LHCN-M2 (cell line): ENCODE measurements around the gene PNPO. TPM values are rescaled to one million over a fixed set of nuclear protein-coding genes. Genes with fewer than 3 reads are reported as not detected.

Source experiments
- DNase-seq: peaks from one replicate; pipeline ENCODE4 v3.0.0-alpha.2; 2012; ENCODE audit warnings: low read depth
- polyA plus RNA-seq: library from polyadenylated mRNA; unstranded; fragments of >200 nt; gene quantifications from one replicate; pipeline ENCODE4 v1.2.1, GENCODE V29; 2012; ENCODE audit warnings: missing spikeins
- total RNA-seq: library from RNA; depleted of rRNA; stranded (reverse); fragments of >200 nt; gene quantifications from 2 replicates; pipeline ENCODE4 v1.2.3, GENCODE V29; 2014; rRNA removed

The PNPO gene
- 47.6 and 54.1 TPM in 2 replicates for total RNA-seq
- 14.3 TPM for polyA plus RNA-seq

- peak; percentile 98 for DNase-seq
These were observed at the start of gene PNPO for GRCh38 chr17:47941246-47942095. PNPO (plus strand) TSS chr17:47941571; CDS start chr17:47941676, 105 bp downstream.

GRCh38 chr17:47894498-47895346 is 46.6 kb upstream of the PNPO start:
- no peak for DNase-seq

- DNase-seq = peak; percentile 36
These were observed 46.0 kb upstream of the PNPO start for GRCh38 chr17:47895347-47895855.

- DNase-seq = peak; percentile 100
These were observed 45.3 kb upstream of the PNPO start, which contains the start of gene SP2 for GRCh38 chr17:47895856-47896671. SP2 (plus strand) TSS chr17:47896236; CDS start chr17:47896287, 51 bp downstream.

GRCh38 chr17:47896672-47897490 is 44.5 kb upstream of the PNPO start:
- no peak for DNase-seq

- DNase-seq = no peak
These were observed 43.8 kb upstream of the PNPO start for GRCh38 chr17:47897561-47897960.

- no peak for DNase-seq
These were observed 43.1 kb upstream of the PNPO start for GRCh38 chr17:47898241-47898640.

- DNase-seq = no peak
These were observed 41.7 kb upstream of the PNPO start for GRCh38 chr17:47899643-47900042.

- no peak for DNase-seq
These were observed 39.9 kb upstream of the PNPO start for GRCh38 chr17:47901423-47901822.

GRCh38 chr17:47902039-47902744 is 39.2 kb upstream of the PNPO start:
- DNase-seq = no peak

- peak; percentile 64 for DNase-seq
These were observed 36.1 kb upstream of the PNPO start for GRCh38 chr17:47905221-47905733.

- no peak for DNase-seq
These were observed 34.9 kb upstream of the PNPO start for GRCh38 chr17:47906443-47906842.

GRCh38 chr17:47907932-47908562 is 33.3 kb upstream of the PNPO start:
- no peak for DNase-seq

GRCh38 chr17:47913050-47913449 is 28.3 kb upstream of the PNPO start:
- no peak for DNase-seq

GRCh38 chr17:47914306-47914948 is 26.9 kb upstream of the PNPO start:
- DNase-seq = no peak

- no peak for DNase-seq
These were observed 25.5 kb upstream of the PNPO start for GRCh38 chr17:47915776-47916398.

GRCh38 chr17:47916489-47917208 is 24.7 kb upstream of the PNPO start:
- DNase-seq = no peak
